Measurements from ENCODE around the gene TLR6.

Gene TLR6

DNA sequence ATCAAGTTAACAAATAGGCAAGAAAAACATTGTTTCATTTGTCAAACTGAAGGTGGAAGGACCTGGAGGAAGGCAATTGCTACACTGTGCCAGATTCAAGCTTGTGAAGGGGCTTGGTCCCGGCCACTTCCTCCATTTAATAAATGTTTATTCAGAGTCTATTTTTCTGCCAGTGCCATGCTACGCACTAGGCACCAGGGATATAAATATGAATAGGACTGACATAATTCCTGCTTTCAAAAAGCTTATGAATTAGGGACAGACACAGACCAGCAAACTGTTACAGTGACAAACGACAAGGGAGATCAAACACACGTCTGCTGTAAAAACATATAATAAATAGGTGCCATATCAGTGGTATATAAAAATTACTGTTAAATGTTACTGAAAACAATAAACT, 571 bp downstream of the TLR6 start:
- H3K9me2 ChIP-seq (replicated peaks; ENCODE audit: low read depth, low read length): no peaks in the 10 kb centered on the region

DNA sequence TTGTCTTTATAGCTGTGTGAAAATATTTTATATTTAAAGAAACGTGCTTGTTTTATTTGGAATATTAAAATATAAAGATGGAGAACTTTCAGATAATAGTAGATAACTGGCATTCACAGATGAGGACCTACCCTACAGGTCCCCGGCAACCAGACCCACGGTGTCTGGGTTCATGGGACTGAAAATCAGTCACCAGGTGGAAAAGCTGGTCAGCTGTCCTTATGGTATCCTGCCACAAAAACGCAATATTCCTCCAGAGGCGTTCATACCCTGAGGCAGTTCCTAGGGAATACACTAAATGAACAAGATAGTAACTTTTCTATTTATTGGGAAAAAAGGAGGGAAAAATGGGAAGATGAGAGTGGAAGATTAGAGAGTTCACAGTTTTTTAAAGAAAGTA, 1.2 kb downstream of the TLR6 start:
- no peak overlapping the region for H3K9ac ChIP-seq (ENCODE audit: low read depth, low read length, poor library complexity, severe bottlenecking)
- peaks cover 10% of the 10 kb centered on the region for H3K4me1 ChIP-seq (ENCODE audit: insufficient read depth, low read length, poor library complexity, severe bottlenecking)
- no peaks in the 10 kb centered on the region for H3K9me2 ChIP-seq (replicated peaks; ENCODE audit: low read depth, low read length)
- H3K79me2 ChIP-seq (ENCODE audit: insufficient read depth, low read length): no peaks in the 10 kb centered on the region
- no peaks in the 10 kb centered on the region for H3K9me3 ChIP-seq (ENCODE audit: insufficient read depth, low read depth, low read length)
- no peaks in the 10 kb centered on the region for H4K20me1 ChIP-seq (ENCODE audit: insufficient read depth, low read length, poor library complexity, severe bottlenecking)
- TF ChIP-seq EZH2phosphoT487 (IDR thresholded peaks at IDR 0.05; ENCODE audit: borderline replicate concordance): no peak
- TF ChIP-seq, protein P1, sequence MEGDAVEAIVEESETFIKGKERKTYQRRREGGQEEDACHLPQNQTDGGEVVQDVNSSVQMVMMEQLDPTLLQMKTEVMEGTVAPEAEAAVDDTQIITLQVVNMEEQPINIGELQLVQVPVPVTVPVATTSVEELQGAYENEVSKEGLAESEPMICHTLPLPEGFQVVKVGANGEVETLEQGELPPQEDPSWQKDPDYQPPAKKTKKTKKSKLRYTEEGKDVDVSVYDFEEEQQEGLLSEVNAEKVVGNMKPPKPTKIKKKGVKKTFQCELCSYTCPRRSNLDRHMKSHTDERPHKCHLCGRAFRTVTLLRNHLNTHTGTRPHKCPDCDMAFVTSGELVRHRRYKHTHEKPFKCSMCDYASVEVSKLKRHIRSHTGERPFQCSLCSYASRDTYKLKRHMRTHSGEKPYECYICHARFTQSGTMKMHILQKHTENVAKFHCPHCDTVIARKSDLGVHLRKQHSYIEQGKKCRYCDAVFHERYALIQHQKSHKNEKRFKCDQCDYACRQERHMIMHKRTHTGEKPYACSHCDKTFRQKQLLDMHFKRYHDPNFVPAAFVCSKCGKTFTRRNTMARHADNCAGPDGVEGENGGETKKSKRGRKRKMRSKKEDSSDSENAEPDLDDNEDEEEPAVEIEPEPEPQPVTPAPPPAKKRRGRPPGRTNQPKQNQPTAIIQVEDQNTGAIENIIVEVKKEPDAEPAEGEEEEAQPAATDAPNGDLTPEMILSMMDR (conservative IDR thresholded peaks at IDR 0.05; ENCODE audit: low read length): no peak
- H3K36me3 ChIP-seq (ENCODE audit: insufficient read depth, low read length): no peaks in the 10 kb centered on the region
- peak overlapping the region; percentile 51; the same call in 1 of the 2 replicates for H2AFZ ChIP-seq (ENCODE audit: low read length)
- H3K4me3 ChIP-seq (ENCODE audit: low read length, poor library complexity, severe bottlenecking): peak overlapping the region; percentile 63
- H3K27me3 ChIP-seq (ENCODE audit: insufficient read depth, low read length, poor library complexity, severe bottlenecking): no peaks in the 10 kb centered on the region
- H3F3A ChIP-seq (ENCODE audit: low read depth): no peaks in the 10 kb centered on the region; the same call in 1 of the 2 replicates
- H3K4me2 ChIP-seq (ENCODE audit: low read depth, low read length, poor library complexity, severe bottlenecking): peak overlapping the region; percentile 77

More for the DNA sequence above, 571 bp downstream of the TLR6 start:
- no peaks in the 10 kb centered on the region; the same call in 1 of the 2 replicates for H3F3A ChIP-seq (ENCODE audit: low read depth)
- peak overlapping the region; percentile 51 for H2AFZ ChIP-seq (ENCODE audit: low read length)
- H3K4me1 ChIP-seq (ENCODE audit: insufficient read depth, low read length, poor library complexity, severe bottlenecking): peaks cover 10% of the 10 kb centered on the region
- H3K4me2 ChIP-seq (ENCODE audit: low read depth, low read length, poor library complexity, severe bottlenecking): peak overlapping the region; percentile 77
- H3K36me3 ChIP-seq (ENCODE audit: insufficient read depth, low read length): no peaks in the 10 kb centered on the region
- H3K27me3 ChIP-seq (ENCODE audit: insufficient read depth, low read length, poor library complexity, severe bottlenecking): no peaks in the 10 kb centered on the region
- no peaks in the 10 kb centered on the region for H4K20me1 ChIP-seq (ENCODE audit: insufficient read depth, low read length, poor library complexity, severe bottlenecking)
- H3K79me2 ChIP-seq (ENCODE audit: insufficient read depth, low read length): no peaks in the 10 kb centered on the region
- H3K4me3 ChIP-seq (ENCODE audit: low read length, poor library complexity, severe bottlenecking): peak overlapping the region; percentile 63
- TF ChIP-seq EZH2phosphoT487 (IDR thresholded peaks at IDR 0.05; ENCODE audit: borderline replicate concordance): no peak
- TF ChIP-seq, protein P1 (conservative IDR thresholded peaks at IDR 0.05; ENCODE audit: low read length): no peak
- no peaks in the 10 kb centered on the region for H3K9me3 ChIP-seq (ENCODE audit: insufficient read depth, low read depth, low read length)
- H3K9ac ChIP-seq (ENCODE audit: low read depth, low read length, poor library complexity, severe bottlenecking): no peak overlapping the region

DNA sequence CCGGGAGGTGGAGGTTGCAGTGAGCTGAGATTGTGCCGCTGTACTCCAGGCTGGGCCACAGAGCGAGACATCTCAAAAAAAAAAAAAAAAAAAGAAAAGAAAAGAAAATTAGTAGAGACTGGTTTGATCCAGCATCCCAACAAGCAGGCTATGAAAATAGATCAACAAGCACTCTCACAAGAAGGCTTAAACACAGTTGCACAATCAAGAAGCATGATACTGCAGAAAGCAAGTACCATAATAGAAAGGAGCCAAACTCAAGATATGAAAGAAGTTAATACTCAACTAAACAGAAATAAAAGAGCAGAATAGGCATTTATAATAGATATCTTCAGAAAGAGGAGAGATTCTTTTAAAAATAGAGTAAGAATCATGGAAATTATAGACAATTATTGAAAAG, 10.6 kb downstream of the TLR6 start:
- H4K20me1 ChIP-seq (ENCODE audit: insufficient read depth, low read length, poor library complexity, severe bottlenecking): no peaks in the 10 kb centered on the region
- H3K36me3 ChIP-seq (ENCODE audit: insufficient read depth, low read length): no peaks in the 10 kb centered on the region
- H3K27me3 ChIP-seq (ENCODE audit: insufficient read depth, low read length, poor library complexity, severe bottlenecking): no peaks in the 10 kb centered on the region
- H3K9ac ChIP-seq (ENCODE audit: low read depth, low read length, poor library complexity, severe bottlenecking): no peak overlapping the region
- TF ChIP-seq, protein P1 (conservative IDR thresholded peaks at IDR 0.05; ENCODE audit: low read length): no peak
- no peak for TF ChIP-seq EZH2phosphoT487 (IDR thresholded peaks at IDR 0.05; ENCODE audit: borderline replicate concordance)
- no peak overlapping the region for H3K4me2 ChIP-seq (ENCODE audit: low read depth, low read length, poor library complexity, severe bottlenecking)
- H2AFZ ChIP-seq (ENCODE audit: low read length): no peak overlapping the region
- no peaks in the 10 kb centered on the region for H3K9me2 ChIP-seq (replicated peaks; ENCODE audit: low read depth, low read length)
- no peaks in the 10 kb centered on the region for H3K4me1 ChIP-seq (ENCODE audit: insufficient read depth, low read length, poor library complexity, severe bottlenecking)
- H3K79me2 ChIP-seq (ENCODE audit: insufficient read depth, low read length): no peaks in the 10 kb centered on the region
- H3F3A ChIP-seq (ENCODE audit: low read depth): no peaks in the 10 kb centered on the region
- no peaks in the 10 kb centered on the region for H3K9me3 ChIP-seq (ENCODE audit: insufficient read depth, low read depth, low read length)
- no peak overlapping the region for H3K4me3 ChIP-seq (ENCODE audit: low read length, poor library complexity, severe bottlenecking)

Data from Loucy (cell line).